ENCODE data around the gene ERGIC1. TPM values are rescaled to one million over a fixed set of nuclear protein-coding genes. Genes with fewer than 3 reads are reported as not detected.

Gene ERGIC1
- total RNA-seq, 1 donor from 2014 or later = 131 TPM

DNA sequence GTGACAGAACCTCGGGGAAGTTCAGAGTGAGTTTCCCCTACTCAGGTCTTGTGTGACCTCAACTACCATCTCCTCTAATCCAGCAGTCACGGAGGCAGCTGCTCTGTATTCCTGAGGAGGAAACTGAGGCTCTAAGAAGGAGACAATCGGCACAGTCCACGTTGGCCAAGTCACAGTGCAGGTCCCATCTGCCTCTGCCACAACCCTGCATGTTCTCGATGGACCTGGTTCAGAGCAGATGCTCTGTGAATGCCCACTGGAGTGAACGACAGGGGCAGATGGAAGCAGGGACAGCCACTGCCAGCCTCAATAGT, 722 bp upstream of the ERGIC1 start:
- peak overlapping the region; percentile 92 for H3K9ac ChIP-seq (ENCODE audit: low read length)
- DNase-seq (ENCODE audit: low read depth) = no peak
- H3K27me3 ChIP-seq (ENCODE audit: insufficient read depth, low read length) = no peaks in the 10 kb centered on the region
- peak overlapping the region; percentile 99 for H3K4me2 ChIP-seq (ENCODE audit: low read length)
- peak overlapping the region; percentile 76 for H3K27ac ChIP-seq (ENCODE audit: low read depth, low read length)
- H3K27ac Mint-ChIP-seq (ENCODE audit: unreplicated experiment) = peak overlapping the region; percentile 47
- H3K4me1 ChIP-seq (ENCODE audit: insufficient read depth, low read length) = peaks cover 30% of the 10 kb centered on the region
- H3K9me3 Mint-ChIP-seq (ENCODE audit: unreplicated experiment) = no peaks in the 10 kb centered on the region
- H3K4me3 Mint-ChIP-seq (ENCODE audit: unreplicated experiment) = peak overlapping the region; percentile 86
- no peak overlapping the region for H3K4me3 ChIP-seq (ENCODE audit: insufficient read depth, low read depth, low read length)
- H3K4me1 Mint-ChIP-seq (ENCODE audit: low read depth, unreplicated experiment) = peaks cover 21% of the 10 kb centered on the region
- H2AFZ ChIP-seq (ENCODE audit: low read depth, low read length) = no peak overlapping the region
- peaks cover 34% of the 10 kb centered on the region for H4K20me1 ChIP-seq (ENCODE audit: insufficient read depth, low read length)
- FAIRE-seq = no peak
- H3K79me2 ChIP-seq (ENCODE audit: insufficient read depth, low read length) = peaks cover 40% of the 10 kb centered on the region
- H3K9me3 ChIP-seq (ENCODE audit: insufficient read depth, low read depth, low read length) = no peaks in the 10 kb centered on the region
- peaks cover 9% of the 10 kb centered on the region for H3K36me3 ChIP-seq (ENCODE audit: insufficient read depth, low read length)
- TF ChIP-seq EZH2 (IDR thresholded peaks at IDR 0.05; ENCODE audit: insufficient read depth, low read length) = no peak
- TF ChIP-seq CTCF (IDR thresholded peaks at IDR 0.05; ENCODE audit: insufficient read depth, low read depth, low read length) = no peak
- peaks cover 4% of the 10 kb centered on the region for H3K36me3 Mint-ChIP-seq (ENCODE audit: low read depth, unreplicated experiment)
- no peaks in the 10 kb centered on the region for H3K27me3 Mint-ChIP-seq (ENCODE audit: low read depth, unreplicated experiment)

GRCh38 chr5:172834415-172835289, 601 bp downstream of the ERGIC1 start:
- H3K9me3 ChIP-seq (ENCODE audit: insufficient read depth, low read depth, low read length) = no peaks in the 10 kb centered on the region
- FAIRE-seq (no peak), DNase-seq (ENCODE audit: low read depth) (no peak)
- H3K4me3 Mint-ChIP-seq (ENCODE audit: unreplicated experiment) = peak overlapping the region; percentile 87
- H3K9ac ChIP-seq (ENCODE audit: low read length) = peak overlapping the region; percentile 92
- H3K4me3 ChIP-seq (ENCODE audit: insufficient read depth, low read depth, low read length) = peak overlapping the region; percentile 78
- H3K4me1 Mint-ChIP-seq (ENCODE audit: low read depth, unreplicated experiment) = peaks cover 16% of the 10 kb centered on the region
- H2AFZ ChIP-seq (ENCODE audit: low read depth, low read length) = no peak overlapping the region
- H3K36me3 Mint-ChIP-seq (ENCODE audit: low read depth, unreplicated experiment) = peaks cover 4% of the 10 kb centered on the region
- H3K79me2 ChIP-seq (ENCODE audit: insufficient read depth, low read length) = peaks cover 52% of the 10 kb centered on the region
- H3K27me3 ChIP-seq (ENCODE audit: insufficient read depth, low read length) = no peaks in the 10 kb centered on the region
- TF ChIP-seq CTCF (IDR thresholded peaks at IDR 0.05; ENCODE audit: insufficient read depth, low read depth, low read length) = no peak
- H3K4me1 ChIP-seq (ENCODE audit: insufficient read depth, low read length) = peaks cover 25% of the 10 kb centered on the region
- H3K27ac Mint-ChIP-seq (ENCODE audit: unreplicated experiment) = peak overlapping the region; percentile 18
- H3K9me3 Mint-ChIP-seq (ENCODE audit: unreplicated experiment) = no peaks in the 10 kb centered on the region
- H4K20me1 ChIP-seq (ENCODE audit: insufficient read depth, low read length) = peaks cover 43% of the 10 kb centered on the region
- H3K27me3 Mint-ChIP-seq (ENCODE audit: low read depth, unreplicated experiment) = no peaks in the 10 kb centered on the region
- peak overlapping the region; percentile 99 for H3K4me2 ChIP-seq (ENCODE audit: low read length)
- peaks cover 9% of the 10 kb centered on the region for H3K36me3 ChIP-seq (ENCODE audit: insufficient read depth, low read length)
- H3K27ac ChIP-seq (ENCODE audit: low read depth, low read length) = peak overlapping the region; percentile 71

Data from astrocyte (in vitro differentiated cells and primary cell).